ENCODE data around the gene COL25A1. TPM values are rescaled to one million over a fixed set of nuclear protein-coding genes. Genes with fewer than 3 reads are reported as not detected.

The COL25A1 gene
- not detected in 5 replicates for total RNA-seq (2022; extraction: Qiagen RNA extraction)

GRCh38 chr4:109302361-109303139 lies at the start of gene COL25A1:
COL25A1 (minus strand) TSS chr4:109302658.

GRCh38 chr4:108762559-108763225 lies 539.8 kb downstream of the COL25A1 start, which contains the start of gene ETNPPL:
ETNPPL (minus strand) TSS chr4:108763053; CDS start chr4:108762898, 155 bp downstream.

Other genes starting within 250 kb of the COL25A1 start
- gene SEC24B, start 131.2 kb upstream of the COL25A1 start, total RNA-seq (2022; extraction: Qiagen RNA extraction) = 15.3 to 24.3 TPM (median 19.7 TPM) in 5 replicates